SK-N-SH treated with all-trans-retinoic acid at 6 μM for 48 hours (cell line): Measurements from ENCODE around the gene TTC19.

Source experiments
- BACH2 ChIP-seq: fragments of 250-450 bp; sonication (Bioruptor Pico); IDR thresholded peaks from 2 replicates; pipeline ENCODE4 v1.9.0; 2021; ENCODE audit warnings: mild to moderate bottlenecking, borderline replicate concordance
- ESRRG ChIP-seq: fragments of 250-450 bp; sonication (Bioruptor Pico); IDR thresholded peaks from 2 replicates; pipeline ENCODE4 v1.6.1; 2021; ENCODE audit warnings: mild to moderate bottlenecking
- GLIS3 ChIP-seq: fragments of 250-450 bp; sonication (Bioruptor Pico); IDR thresholded peaks from 2 replicates; pipeline ENCODE4 v1.5.0; 2020; ENCODE audit warnings: mild to moderate bottlenecking, moderate library complexity
- ISL1 ChIP-seq: fragments of 250-450 bp; sonication (Bioruptor Pico); IDR thresholded peaks from 2 replicates; pipeline ENCODE4 v2.1.2; 2022; ENCODE audit warnings: mild to moderate bottlenecking, moderate library complexity
- PPARA ChIP-seq: fragments of 250-450 bp; sonication (Bioruptor Pico); IDR thresholded peaks from 2 replicates; pipeline ENCODE4 v1.5.0; 2020; ENCODE audit warnings: mild to moderate bottlenecking, borderline replicate concordance
- RARB ChIP-seq: fragments of 250-450 bp; sonication (Bioruptor Pico); IDR thresholded peaks from 2 replicates; pipeline ENCODE4 v1.8.0; 2021; ENCODE audit warnings: mild to moderate bottlenecking, moderate library complexity
- SNAI2 ChIP-seq: fragments of 250-450 bp; sonication (Bioruptor Pico); IDR thresholded peaks from 2 replicates; pipeline ENCODE4 v1.5.0; 2020; ENCODE audit warnings: mild to moderate bottlenecking, moderate library complexity
- TOX ChIP-seq: fragments of 250-450 bp; sonication (Bioruptor Pico); IDR thresholded peaks from 2 replicates; pipeline ENCODE4 v1.8.0; 2021; ENCODE audit warnings: mild to moderate bottlenecking, moderate library complexity, borderline replicate concordance
- ZFP30 ChIP-seq: fragments of 450-650 bp; formaldehyde crosslinking; IDR thresholded peaks from 2 replicates; pipeline ENCODE4 v1.5.0; 2022; ENCODE audit warnings: mild to moderate bottlenecking, moderate library complexity
- TF ChIP-seq, protein P1 (sequence below): fragments of 250-450 bp; sonication (Bioruptor Pico); IDR thresholded peaks from 2 replicates; pipeline ENCODE4 v1.5.1; 2020; ENCODE audit warnings: low read depth, mild to moderate bottlenecking, moderate library complexity
- TF ChIP-seq, protein P2 (sequence below): fragments of 250-450 bp; sonication (Bioruptor Pico); IDR thresholded peaks from 2 replicates; pipeline ENCODE4 v1.8.0; 2020; ENCODE audit warnings: mild to moderate bottlenecking, moderate library complexity, borderline replicate concordance
- TF ChIP-seq, protein P3 (sequence below): fragments of 250-450 bp; sonication (Bioruptor Pico); IDR thresholded peaks from 2 replicates; pipeline ENCODE4 v1.5.1; 2021; ENCODE audit warnings: mild to moderate bottlenecking, moderate library complexity

DNA sequence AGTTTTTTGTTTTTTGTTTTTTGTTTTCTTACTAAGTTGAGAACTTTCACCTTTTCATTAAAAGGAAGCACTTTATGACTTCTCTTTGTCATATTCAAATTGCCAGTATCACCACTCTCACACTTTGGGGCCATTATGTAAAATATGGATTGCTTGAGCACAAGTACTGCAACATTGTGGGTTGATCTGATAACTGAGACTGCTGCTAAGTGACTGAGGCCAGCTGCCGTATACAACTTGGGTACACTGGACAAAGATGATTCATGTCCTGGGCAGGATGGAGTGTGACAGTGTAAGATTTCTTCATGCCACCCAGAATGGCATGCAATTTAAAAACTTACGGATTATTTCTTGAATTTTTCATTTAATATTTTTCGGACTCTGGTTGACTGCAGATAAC, 7.8 kb downstream of the TTC19 start:
- TF ChIP-seq, protein P1, sequence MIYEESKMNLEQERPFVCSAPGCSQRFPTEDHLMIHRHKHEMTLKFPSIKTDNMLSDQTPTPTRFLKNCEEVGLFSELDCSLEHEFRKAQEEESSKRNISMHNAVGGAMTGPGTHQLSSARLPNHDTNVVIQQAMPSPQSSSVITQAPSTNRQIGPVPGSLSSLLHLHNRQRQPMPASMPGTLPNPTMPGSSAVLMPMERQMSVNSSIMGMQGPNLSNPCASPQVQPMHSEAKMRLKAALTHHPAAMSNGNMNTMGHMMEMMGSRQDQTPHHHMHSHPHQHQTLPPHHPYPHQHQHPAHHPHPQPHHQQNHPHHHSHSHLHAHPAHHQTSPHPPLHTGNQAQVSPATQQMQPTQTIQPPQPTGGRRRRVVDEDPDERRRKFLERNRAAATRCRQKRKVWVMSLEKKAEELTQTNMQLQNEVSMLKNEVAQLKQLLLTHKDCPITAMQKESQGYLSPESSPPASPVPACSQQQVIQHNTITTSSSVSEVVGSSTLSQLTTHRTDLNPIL: no peak
- no peak for TF ChIP-seq SNAI2 (CRISPR knock-in tag)
- no peak for TF ChIP-seq PPARA (CRISPR knock-in tag)
- no peak for TF ChIP-seq BACH2 (CRISPR knock-in tag)
- TF ChIP-seq RARB (CRISPR knock-in tag): no peak
- no peak for TF ChIP-seq ZFP30
- TF ChIP-seq ISL1 (CRISPR knock-in tag): no peak
- TF ChIP-seq, protein P2, sequence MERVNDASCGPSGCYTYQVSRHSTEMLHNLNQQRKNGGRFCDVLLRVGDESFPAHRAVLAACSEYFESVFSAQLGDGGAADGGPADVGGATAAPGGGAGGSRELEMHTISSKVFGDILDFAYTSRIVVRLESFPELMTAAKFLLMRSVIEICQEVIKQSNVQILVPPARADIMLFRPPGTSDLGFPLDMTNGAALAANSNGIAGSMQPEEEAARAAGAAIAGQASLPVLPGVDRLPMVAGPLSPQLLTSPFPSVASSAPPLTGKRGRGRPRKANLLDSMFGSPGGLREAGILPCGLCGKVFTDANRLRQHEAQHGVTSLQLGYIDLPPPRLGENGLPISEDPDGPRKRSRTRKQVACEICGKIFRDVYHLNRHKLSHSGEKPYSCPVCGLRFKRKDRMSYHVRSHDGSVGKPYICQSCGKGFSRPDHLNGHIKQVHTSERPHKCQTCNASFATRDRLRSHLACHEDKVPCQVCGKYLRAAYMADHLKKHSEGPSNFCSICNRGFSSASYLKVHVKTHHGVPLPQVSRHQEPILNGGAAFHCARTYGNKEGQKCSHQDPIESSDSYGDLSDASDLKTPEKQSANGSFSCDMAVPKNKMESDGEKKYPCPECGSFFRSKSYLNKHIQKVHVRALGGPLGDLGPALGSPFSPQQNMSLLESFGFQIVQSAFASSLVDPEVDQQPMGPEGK (CRISPR knock-in tag): no peak
- TF ChIP-seq TOX (CRISPR knock-in tag): no peak
- TF ChIP-seq, protein P3, sequence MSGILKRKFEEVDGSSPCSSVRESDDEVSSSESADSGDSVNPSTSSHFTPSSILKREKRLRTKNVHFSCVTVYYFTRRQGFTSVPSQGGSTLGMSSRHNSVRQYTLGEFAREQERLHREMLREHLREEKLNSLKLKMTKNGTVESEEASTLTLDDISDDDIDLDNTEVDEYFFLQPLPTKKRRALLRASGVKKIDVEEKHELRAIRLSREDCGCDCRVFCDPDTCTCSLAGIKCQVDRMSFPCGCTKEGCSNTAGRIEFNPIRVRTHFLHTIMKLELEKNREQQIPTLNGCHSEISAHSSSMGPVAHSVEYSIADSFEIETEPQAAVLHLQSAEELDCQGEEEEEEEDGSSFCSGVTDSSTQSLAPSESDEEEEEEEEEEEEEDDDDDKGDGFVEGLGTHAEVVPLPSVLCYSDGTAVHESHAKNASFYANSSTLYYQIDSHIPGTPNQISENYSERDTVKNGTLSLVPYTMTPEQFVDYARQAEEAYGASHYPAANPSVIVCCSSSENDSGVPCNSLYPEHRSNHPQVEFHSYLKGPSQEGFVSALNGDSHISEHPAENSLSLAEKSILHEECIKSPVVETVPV (CRISPR knock-in tag): no peak
- no peak for TF ChIP-seq ESRRG
- TF ChIP-seq GLIS3 (CRISPR knock-in tag): no peak
